HepG2 (cell line): ENCODE results near the gene CD28.

ENCODE experiments used
- PCBP1 ChIP-seq: fragments of 200-400 bp; formaldehyde crosslinking; IDR thresholded peaks from 2 replicates; pipeline ENCODE4 v1.6.1; 2017; ENCODE audit warnings: mild to moderate bottlenecking, low read depth, low read length, borderline replicate concordance
- ZNF772 ChIP-seq: sonication (generic); formaldehyde crosslinking; IDR thresholded peaks from 2 replicates; pipeline ENCODE4 v1.5.0; 2020; ENCODE audit warnings: mild to moderate bottlenecking, missing genetic modification reagents

- no peak for TF ChIP-seq PCBP1
- TF ChIP-seq ZNF772 (CRISPR knock-in tag): no peak
Measured at GRCh38 chr2:203683421-203683820, 23.0 kb upstream of the CD28 start.
